Measurements from ENCODE around the gene TSPAN18.

The TSPAN18 gene

DNA sequence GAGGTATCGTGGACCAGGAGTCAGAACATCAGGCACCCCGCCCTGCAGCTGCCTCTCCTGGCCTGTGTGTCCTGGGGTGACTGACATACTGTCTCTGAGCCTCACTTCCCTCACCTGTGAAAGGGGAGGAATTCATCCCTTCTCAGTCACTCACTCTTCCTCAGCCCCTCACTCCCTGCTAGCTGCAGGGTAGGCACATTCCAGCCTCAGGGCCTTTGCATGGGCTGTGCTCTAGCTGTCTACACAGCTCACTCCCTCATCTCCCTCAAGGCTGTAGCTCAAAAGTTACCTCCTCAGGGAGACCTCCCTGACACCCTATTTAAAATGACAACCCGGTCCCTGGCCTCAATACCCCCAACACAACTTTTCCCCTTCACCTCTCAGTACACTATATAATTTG is 221.4 kb downstream of the TSPAN18 start:
- H4K91ac ChIP-seq (ENCODE audit: low read depth, low read length): no peak overlapping the region
- H3K23ac ChIP-seq (ENCODE audit: low read length): no peak overlapping the region
- H3K27me3 ChIP-seq (ENCODE audit: insufficient read depth, low read length): no peaks in the 10 kb centered on the region
- no peak overlapping the region for H4K12ac ChIP-seq (ENCODE audit: low read depth, low read length)
- H3K79me1 ChIP-seq (ENCODE audit: low read length): peaks cover 7% of the 10 kb centered on the region
- no peak overlapping the region for H2AK5ac ChIP-seq (ENCODE audit: low read length)
- H3K14ac ChIP-seq (ENCODE audit: low read length): no peak overlapping the region
- no peak overlapping the region for H2AFZ ChIP-seq (ENCODE audit: insufficient read depth, low read length, poor library complexity)
- H3K9me3 ChIP-seq (ENCODE audit: insufficient read depth, low read depth, low read length): no peaks in the 10 kb centered on the region
- no peak overlapping the region for H2BK12ac ChIP-seq (ENCODE audit: low read length)
- no peak overlapping the region for H3K18ac ChIP-seq (ENCODE audit: low read length)
- no peak overlapping the region for H2BK120ac ChIP-seq (ENCODE audit: insufficient read depth, low read length, poor library complexity)
- H3K4me1 ChIP-seq (ENCODE audit: control insufficient read depth in 1 of 2, insufficient read depth in 2 of 2, low read length in 2 of 2): peaks cover 2 to 7% of the 10 kb centered on the region in 2 experiments
- peak; percentile 47 to 59 for DNase-seq
- H3K4me2 ChIP-seq (ENCODE audit: low read length): no peak overlapping the region
- H2BK5ac ChIP-seq (ENCODE audit: low read depth, low read length, poor library complexity): no peak overlapping the region
- H3K4me3 ChIP-seq (ENCODE audit: low read depth, low read length): no peak overlapping the region
- no peak overlapping the region for H3K4ac ChIP-seq (ENCODE audit: low read depth, low read length)
- peaks cover 5% of the 10 kb centered on the region for H3K79me2 ChIP-seq (ENCODE audit: control insufficient read depth, insufficient read depth, low read length, poor library complexity)
- H3K27ac ChIP-seq (ENCODE audit: low read depth, low read length): no peak overlapping the region
- no CpG with 5 or more reads among the region's 3 CpGs for WGBS (ENCODE audit: extremely low coverage, insufficient coverage, insufficient read length)
- H3K36me3 ChIP-seq (ENCODE audit: control insufficient read depth in 1 of 2, insufficient read depth in 2 of 2, low read length in 2 of 2): peaks cover 0 to 2% of the 10 kb centered on the region in 2 experiments
- no peak overlapping the region for H4K8ac ChIP-seq (ENCODE audit: low read depth, low read length)
- H3K9ac ChIP-seq (ENCODE audit: low read length): no peak overlapping the region

DNA sequence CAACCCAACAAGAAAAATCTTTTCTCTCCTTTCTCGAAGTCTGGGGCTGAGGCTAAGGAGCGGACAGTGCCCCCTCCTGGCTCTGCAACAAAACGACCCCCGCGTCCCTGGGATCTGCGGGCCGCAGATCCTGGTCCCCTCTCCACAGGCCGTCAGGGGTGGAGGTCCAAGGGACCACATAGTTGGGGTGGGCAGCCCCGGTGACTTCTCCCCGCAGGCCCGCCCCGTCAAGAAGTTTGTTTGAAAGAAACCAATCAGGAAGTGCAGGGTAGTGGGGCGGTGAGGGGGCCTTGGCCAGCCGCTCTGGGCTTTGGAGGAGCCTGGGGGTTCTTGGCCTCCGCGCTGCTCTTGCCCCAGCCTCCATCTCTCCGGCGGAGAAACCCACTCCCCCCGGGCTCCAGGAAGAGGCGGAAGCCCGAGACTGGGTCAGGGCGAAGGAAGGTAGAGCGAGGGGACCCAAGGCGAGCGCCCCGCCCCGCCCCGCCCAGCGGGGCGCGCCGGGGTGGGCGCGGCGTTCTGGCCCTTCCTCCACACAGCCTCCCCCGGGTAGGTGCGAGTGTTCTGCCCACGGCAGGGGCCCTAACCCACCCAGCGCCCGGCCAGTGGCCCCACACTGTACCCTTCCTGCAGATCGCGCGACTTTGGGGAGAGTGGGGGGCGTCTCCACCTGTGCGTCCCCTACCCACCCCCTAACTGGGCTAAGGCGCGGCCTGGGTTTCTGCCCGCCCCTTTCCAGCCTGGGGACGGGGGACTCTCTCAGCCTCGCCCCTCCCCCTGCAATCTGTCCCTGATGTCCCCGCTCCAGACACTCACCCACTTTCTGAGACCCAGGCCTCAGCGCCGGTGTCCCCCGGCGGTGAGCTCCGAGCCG is 222.6 kb downstream of the TSPAN18 start:
- H3K4me3 ChIP-seq (ENCODE audit: low read depth, low read length): peak overlapping the region; percentile 78
- no peak overlapping the region for H3K4ac ChIP-seq (ENCODE audit: low read depth, low read length)
- peaks cover 5% of the 10 kb centered on the region for H3K79me2 ChIP-seq (ENCODE audit: control insufficient read depth, insufficient read depth, low read length, poor library complexity)
- no peak overlapping the region for H3K14ac ChIP-seq (ENCODE audit: low read length)
- no peak overlapping the region for H2BK120ac ChIP-seq (ENCODE audit: insufficient read depth, low read length, poor library complexity)
- no peak overlapping the region for H4K91ac ChIP-seq (ENCODE audit: low read depth, low read length)
- peaks cover 7% of the 10 kb centered on the region for H3K79me1 ChIP-seq (ENCODE audit: low read length)
- DNase-seq: peak in 1 of 2 donors; percentile 66
- no peak overlapping the region for H2BK5ac ChIP-seq (ENCODE audit: low read depth, low read length, poor library complexity)
- H3K27me3 ChIP-seq (ENCODE audit: insufficient read depth, low read length): no peaks in the 10 kb centered on the region
- H4K8ac ChIP-seq (ENCODE audit: low read depth, low read length): no peak overlapping the region
- peaks cover 5 to 9% of the 10 kb centered on the region in 2 experiments for H3K4me1 ChIP-seq (ENCODE audit: control insufficient read depth in 1 of 2, insufficient read depth in 2 of 2, low read length in 2 of 2)
- H4K12ac ChIP-seq (ENCODE audit: low read depth, low read length): no peak overlapping the region
- no peaks in the 10 kb centered on the region for H3K36me3 ChIP-seq (ENCODE audit: control insufficient read depth in 1 of 2, insufficient read depth in 2 of 2, low read length in 2 of 2)
- H2AK5ac ChIP-seq (ENCODE audit: low read length): no peak overlapping the region
- no peak overlapping the region for H3K23ac ChIP-seq (ENCODE audit: low read length)
- no peaks in the 10 kb centered on the region for H3K9me3 ChIP-seq (ENCODE audit: insufficient read depth, low read depth, low read length)
- H3K9ac ChIP-seq (ENCODE audit: low read length): no peak overlapping the region
- WGBS (ENCODE audit: extremely low coverage, insufficient coverage, insufficient read length): no CpG with 5 or more reads among the region's 57 CpGs
- H3K27ac ChIP-seq (ENCODE audit: low read depth, low read length): no peak overlapping the region
- H2AFZ ChIP-seq (ENCODE audit: insufficient read depth, low read length, poor library complexity): no peak overlapping the region
- no peak overlapping the region for H2BK12ac ChIP-seq (ENCODE audit: low read length)
- H3K18ac ChIP-seq (ENCODE audit: low read length): no peak overlapping the region
- peak overlapping the region; percentile 93 for H3K4me2 ChIP-seq (ENCODE audit: low read length)

DNA sequence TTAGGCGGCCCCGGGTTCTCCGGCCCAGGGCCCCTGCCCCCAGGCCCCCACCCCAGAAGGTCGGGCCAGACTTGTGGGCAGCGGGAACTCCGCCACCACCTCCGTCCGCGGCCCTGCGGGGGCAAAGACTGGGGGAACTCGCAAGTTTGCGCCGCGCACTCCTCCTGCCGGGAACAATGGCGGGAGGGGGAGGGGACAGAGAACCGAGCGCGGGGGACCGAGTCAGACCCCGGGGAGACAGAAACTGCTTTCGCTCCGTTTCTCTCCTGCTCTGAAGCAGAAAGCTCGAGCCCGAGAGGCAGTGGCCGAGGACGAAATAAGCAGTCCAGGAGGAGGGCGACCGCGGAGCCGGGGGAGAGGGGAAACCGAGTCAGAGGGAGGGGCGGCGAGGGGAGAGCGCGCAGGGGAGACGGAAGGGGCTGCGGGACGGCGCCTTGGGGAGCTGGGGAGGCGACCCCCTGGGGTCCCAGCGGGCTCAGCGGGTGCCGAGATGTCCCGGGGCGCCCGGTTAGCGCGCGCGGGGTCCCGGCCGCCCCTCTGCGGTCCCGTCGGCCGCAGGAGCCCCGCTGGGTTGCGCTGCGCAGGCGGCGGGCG is 223.4 kb downstream of the TSPAN18 start:
- no CpG with 5 or more reads among the region's 63 CpGs for WGBS (ENCODE audit: extremely low coverage, insufficient coverage, insufficient read length)

DNA sequence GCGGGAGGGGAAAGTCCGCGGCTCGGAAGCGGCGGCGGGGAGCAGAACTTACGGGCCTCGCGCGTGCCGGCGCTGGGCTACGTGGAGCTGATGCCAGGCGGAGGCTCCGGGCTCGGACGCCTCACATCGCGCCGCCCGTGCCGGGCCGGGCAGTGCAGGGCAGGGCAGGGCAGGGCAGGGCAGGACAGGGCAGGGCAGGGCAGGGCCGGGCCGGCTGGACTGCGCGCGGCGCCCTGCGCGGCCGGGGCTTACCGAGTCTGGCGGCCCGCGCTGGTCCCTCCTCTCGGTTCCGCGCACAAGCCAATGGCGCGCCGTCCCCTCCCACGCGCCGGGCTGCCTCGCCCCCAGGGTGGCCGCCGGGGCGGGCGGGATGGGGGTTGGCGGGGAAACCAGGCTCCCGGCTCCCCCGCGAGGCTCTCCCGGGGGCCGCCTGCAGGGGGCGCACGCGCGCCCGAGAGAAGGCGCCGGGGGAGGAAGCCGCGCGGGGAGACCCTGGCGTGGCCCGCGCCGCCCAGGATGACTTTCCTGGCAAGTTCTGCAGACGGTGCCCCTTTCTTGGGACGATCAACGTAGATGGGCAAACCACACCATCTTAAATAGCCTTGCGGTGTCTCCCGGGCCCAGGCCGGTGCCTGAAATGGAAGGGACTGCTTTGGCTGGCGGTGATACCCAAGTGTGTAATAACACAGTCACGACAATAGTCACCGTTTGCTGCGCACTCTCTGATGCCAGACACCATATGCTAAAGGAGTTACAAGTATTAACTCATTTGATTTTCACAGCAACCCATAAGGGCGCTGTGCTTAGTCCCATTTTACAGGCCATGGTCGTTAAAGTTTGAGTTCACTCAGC is 224.1 kb downstream of the TSPAN18 start, which contains the start of gene TP53I11:
TP53I11 (minus strand) TSS at position 259 of the 852 bp plus-strand sequence. CDS start 12,548 bp downstream, outside the sequence.
- Histone ChIP-seq H3K4me2 (ENCODE audit: low read length) (peak within 1 kb of the TSS; percentile 93), H3K14ac (ENCODE audit: low read length) (peak within 1 kb of the TSS; percentile 59)

More for the DNA sequence above, 223.4 kb downstream of the TSPAN18 start:
- Histone ChIP-seq H3K23ac (ENCODE audit: low read length) (no peak overlapping the region), H4K8ac (ENCODE audit: low read depth, low read length) (peak overlapping the region; percentile 72), H3K4me3 (ENCODE audit: low read depth, low read length) (peak overlapping the region; percentile 78), H2AFZ (ENCODE audit: insufficient read depth, low read length, poor library complexity) (peak overlapping the region; percentile 15), H3K4ac (ENCODE audit: low read depth, low read length) (peak overlapping the region; percentile 12), H3K36me3 (ENCODE audit: control insufficient read depth in 1 of 2, insufficient read depth in 2 of 2, low read length in 2 of 2) (no peaks in the 10 kb centered on the region), H3K18ac (ENCODE audit: low read length) (peak overlapping the region; percentile 72), H3K14ac (ENCODE audit: low read length) (peak overlapping the region; percentile 59), H3K9me3 (ENCODE audit: insufficient read depth, low read depth, low read length) (no peaks in the 10 kb centered on the region), H3K27ac (ENCODE audit: low read depth, low read length) (no peak overlapping the region), H3K27me3 (ENCODE audit: insufficient read depth, low read length) (no peaks in the 10 kb centered on the region), H3K4me1 (ENCODE audit: control insufficient read depth in 1 of 2, insufficient read depth in 2 of 2, low read length in 2 of 2) (peaks cover 10 to 13% of the 10 kb centered on the region in 2 experiments), H2AK5ac (ENCODE audit: low read length) (no peak overlapping the region), H3K4me2 (ENCODE audit: low read length) (peak overlapping the region; percentile 93), H2BK120ac (ENCODE audit: insufficient read depth, low read length, poor library complexity) (peak overlapping the region; percentile 26), H3K79me2 (ENCODE audit: control insufficient read depth, insufficient read depth, low read length, poor library complexity) (peaks cover 5% of the 10 kb centered on the region), H2BK12ac (ENCODE audit: low read length) (peak overlapping the region; percentile 25), H3K9ac (ENCODE audit: low read length) (peak overlapping the region; percentile 65), H3K79me1 (ENCODE audit: low read length) (peaks cover 8% of the 10 kb centered on the region), H4K12ac (ENCODE audit: low read depth, low read length) (peak overlapping the region; percentile 74), H4K91ac (ENCODE audit: low read depth, low read length) (peak overlapping the region; percentile 80), H2BK5ac (ENCODE audit: low read depth, low read length, poor library complexity) (no peak overlapping the region)
- peak in 1 of 2 donors; percentile 38 for DNase-seq

More for the DNA sequence above, 224.1 kb downstream of the TSPAN18 start, which contains the start of gene TP53I11:
- H2AFZ ChIP-seq (ENCODE audit: insufficient read depth, low read length, poor library complexity): peak within 1 kb of the TSS; percentile 70
- peak within 1 kb of the TSS; percentile 72 for H4K8ac ChIP-seq (ENCODE audit: low read depth, low read length)
- no peak within 1 kb of the TSS for H2BK5ac ChIP-seq (ENCODE audit: low read depth, low read length, poor library complexity)
- H3K4me3 ChIP-seq (ENCODE audit: low read depth, low read length): peak within 1 kb of the TSS; percentile 78
- H3K4ac ChIP-seq (ENCODE audit: low read depth, low read length): peak within 1 kb of the TSS; percentile 12
- no peaks in the 10 kb centered on the region for H3K36me3 ChIP-seq (ENCODE audit: control insufficient read depth in 1 of 2, insufficient read depth in 2 of 2, low read length in 2 of 2)
- H2AK5ac ChIP-seq (ENCODE audit: low read length): no peak within 1 kb of the TSS
- peak; percentile 82 to 86 for DNase-seq
- H3K9ac ChIP-seq (ENCODE audit: low read length): peak within 1 kb of the TSS; percentile 65
- peaks cover 8% of the 10 kb centered on the region for H3K79me1 ChIP-seq (ENCODE audit: low read length)
- peak within 1 kb of the TSS; percentile 80 for H4K91ac ChIP-seq (ENCODE audit: low read depth, low read length)
- peak within 1 kb of the TSS; percentile 25 for H2BK12ac ChIP-seq (ENCODE audit: low read length)
- peaks cover 13 to 17% of the 10 kb centered on the region in 2 experiments for H3K4me1 ChIP-seq (ENCODE audit: control insufficient read depth in 1 of 2, insufficient read depth in 2 of 2, low read length in 2 of 2)
- H3K18ac ChIP-seq (ENCODE audit: low read length): peak within 1 kb of the TSS; percentile 72
- H4K12ac ChIP-seq (ENCODE audit: low read depth, low read length): peak within 1 kb of the TSS; percentile 74
- H3K27me3 ChIP-seq (ENCODE audit: insufficient read depth, low read length): no peaks in the 10 kb centered on the region
- H3K27ac ChIP-seq (ENCODE audit: low read depth, low read length): no peak within 1 kb of the TSS
- WGBS (ENCODE audit: extremely low coverage, insufficient coverage, insufficient read length): no CpG with 5 or more reads among the region's 83 CpGs
- no peak within 1 kb of the TSS for H3K23ac ChIP-seq (ENCODE audit: low read length)
- H2BK120ac ChIP-seq (ENCODE audit: insufficient read depth, low read length, poor library complexity): peak within 1 kb of the TSS; percentile 26
- peaks cover 5% of the 10 kb centered on the region for H3K79me2 ChIP-seq (ENCODE audit: control insufficient read depth, insufficient read depth, low read length, poor library complexity)
- H3K9me3 ChIP-seq (ENCODE audit: insufficient read depth, low read depth, low read length): no peaks in the 10 kb centered on the region
